Measurements from ENCODE around the gene ATP1A4.

- TF ChIP-seq POLR2A (IDR thresholded peaks at IDR 0.05) (no peak), POLR2AphosphoS5 (IDR thresholded peaks at IDR 0.05) (no peak)
These were observed 16.2 kb downstream of the ATP1A4 start for GRCh38 chr1:160167580-160167979.

Data from stomach (tissue), 4 donors.